H1 (cell line): ENCODE results near the gene MEIOSIN. TPM values are rescaled to one million over a fixed set of nuclear protein-coding genes. Genes with fewer than 3 reads are reported as not detected.
A peak's percentile ranks its signal among the peaks of the same experiment; 100 is the strongest.

Experiments
- CTCF ChIA-PET: fragments of 300-600 bp; sonication (Branson Sonifier 250); formaldehyde crosslinking; loops from one replicate; lab custom pipeline; 2021; ENCODE audit not compliant: partially characterized antibody; lab: Charles Lee
- POLR2A ChIA-PET: fragments of 300-600 bp; sonication (Branson Sonifier 250); formaldehyde crosslinking; loops from one replicate; lab custom pipeline; 2021; ENCODE audit warnings: inconsistent platforms; ENCODE audit not compliant: partially characterized antibody; lab: Charles Lee
- DNase-seq, 2 experiments: peaks; one replicate each; pipeline versions ENCODE4 v3.0.0 to v3.0.0-alpha.2; 2010 to 2022; ENCODE audit warnings: low spot score in 2 of 2, low read depth in 1 of 2, mixed read lengths in 1 of 2
- FAIRE-seq: peaks from 2 replicates; lab custom pipeline; 2011; peaks lifted over from hg19 to GRCh38; lab: Jason Lieb, UNC
- H2AFZ ChIP-seq: 2 replicates; pipeline ENCODE4 v1.8.1; 2012; ENCODE audit warnings: low read length, inconsistent platforms
- H2AK5ac ChIP-seq: 2 replicates; pipeline ENCODE4 v1.6.1; 2013; ENCODE audit warnings: low read depth, low read length
- H2BK120ac ChIP-seq: replicated peaks from 2 replicates; pipeline ENCODE3; 2013; ENCODE audit warnings: low read depth, low read length, inconsistent platforms
- H2BK12ac ChIP-seq: 2 replicates; pipeline ENCODE4 v1.6.1; 2013; ENCODE audit warnings: low read depth, low read length
- H2BK15ac ChIP-seq: 2 replicates; pipeline ENCODE4 v1.6.1; 2013; ENCODE audit warnings: low read length
- H2BK20ac ChIP-seq: 2 replicates; pipeline ENCODE4 v1.6.1; 2013; ENCODE audit warnings: low read length
- H2BK5ac ChIP-seq: 2 replicates; pipeline ENCODE4 v1.6.1; 2013; ENCODE audit warnings: low read depth, low read length
- H3K14ac ChIP-seq: 2 replicates; pipeline ENCODE4 v1.6.1; 2013; ENCODE audit warnings: inconsistent platforms; ENCODE audit not compliant: insufficient read length
- H3K18ac ChIP-seq: 2 replicates; pipeline ENCODE4 v1.6.1; 2013; ENCODE audit warnings: low read length; ENCODE audit errors: extremely low read depth
- H3K23ac ChIP-seq: 2 replicates; pipeline ENCODE4 v1.6.1; 2013; ENCODE audit warnings: inconsistent platforms; ENCODE audit not compliant: insufficient read length
- H3K23me2 ChIP-seq: 2 replicates; pipeline ENCODE4 v1.6.1; 2013; ENCODE audit warnings: low read depth, low read length
- H3K27ac ChIP-seq: 2 replicates; pipeline ENCODE4 v1.6.1; 2011; ENCODE audit warnings: low read depth, low read length, inconsistent platforms
- H3K27me3 ChIP-seq, 4 experiments: replicated peaks in 1 of 4; 1 replicate in 1 of 4; 2 replicates in 3 of 4; pipeline versions ENCODE4 v1.6.1 to v1.8.1; 2011 to 2013; ENCODE audit warnings: low read length in 3 of 4, mild to moderate bottlenecking in 3 of 4, inconsistent platforms in 2 of 4, mixed read lengths in 2 of 4, moderate library complexity in 1 of 4; ENCODE audit not compliant: control insufficient read depth in 3 of 4, insufficient read depth in 3 of 4; ENCODE audit errors: extremely low read depth in 1 of 4
- H3K36me3 ChIP-seq, 4 experiments: 2 replicates each; pipeline versions ENCODE4 v1.6.1 to v1.8.1; 2011 to 2013; ENCODE audit warnings: mild to moderate bottlenecking in 4 of 4, low read length in 3 of 4, moderate library complexity in 2 of 4, control low read depth in 1 of 4, inconsistent platforms in 1 of 4; ENCODE audit not compliant: insufficient read depth in 4 of 4, control insufficient read depth in 2 of 4
- H3K4ac ChIP-seq: replicated peaks from 2 replicates; pipeline ENCODE3; 2013; ENCODE audit warnings: low read length, low read depth, mixed read lengths, inconsistent platforms; ENCODE audit not compliant: insufficient read length
- H3K4me1 ChIP-seq, 4 experiments: replicated peaks in 1 of 4; 1 replicate in 1 of 4; 2 replicates in 3 of 4; pipeline versions ENCODE4 v1.6.1 to v1.8.1; 2011 to 2013; ENCODE audit warnings: low read length in 3 of 4, inconsistent platforms in 2 of 4, mixed read lengths in 1 of 4; ENCODE audit not compliant: insufficient read depth in 4 of 4, control insufficient read depth in 3 of 4
- H3K4me2 ChIP-seq, 2 experiments: 2 replicates each; pipeline versions ENCODE4 v1.6.1 to v1.8.1; 2011 to 2013; ENCODE audit warnings: low read depth in 2 of 2, low read length in 2 of 2, control low read depth in 1 of 2, inconsistent platforms in 1 of 2, mild to moderate bottlenecking in 1 of 2; ENCODE audit not compliant: insufficient read depth in 1 of 2
- H3K4me3 ChIP-seq, 4 experiments: fragments of 200-600, 300-600 bp in 1 of 4; sonication (generic), shearing (Covaris generic), sonication (Bioruptor Twin) in 1 of 4; 2 replicates each; pipeline versions ENCODE4 v1.5.1 to v1.8.1; 2011 to 2016; ENCODE audit warnings: low read length in 4 of 4, low read depth in 3 of 4, control low read depth in 2 of 4, inconsistent platforms in 2 of 4, mild to moderate bottlenecking in 2 of 4, mixed read lengths in 1 of 4, moderate library complexity in 1 of 4; ENCODE audit not compliant: insufficient read depth in 2 of 4; ENCODE audit errors: extremely low read depth in 1 of 4
- H3K56ac ChIP-seq: replicated peaks from 2 replicates; pipeline ENCODE3; 2013; ENCODE audit warnings: low read depth, mild to moderate bottlenecking, mixed read lengths, low read length, inconsistent platforms; ENCODE audit not compliant: insufficient read length
- H3K79me1 ChIP-seq: 2 replicates; pipeline ENCODE4 v1.6.1; 2013; ENCODE audit warnings: low read depth, low read length, control low read depth
- H3K79me2 ChIP-seq, 2 experiments: 2 replicates each; pipeline versions ENCODE4 v1.6.1 to v1.8.1; 2012 to 2013; ENCODE audit warnings: low read length in 2 of 2, mild to moderate bottlenecking in 2 of 2, inconsistent platforms in 1 of 2; ENCODE audit not compliant: insufficient read depth in 2 of 2, control insufficient read depth in 1 of 2
- H3K9ac ChIP-seq, 4 experiments: replicated peaks in 1 of 4; 1 replicate in 1 of 4; 2 replicates in 3 of 4; pipeline versions ENCODE4 v1.6.1 to v1.8.1; 2011 to 2013; ENCODE audit warnings: low read depth in 3 of 4, low read length in 3 of 4, control low read depth in 2 of 4, mild to moderate bottlenecking in 2 of 4, moderate library complexity in 2 of 4, inconsistent platforms in 1 of 4; ENCODE audit errors: extremely low read depth in 1 of 4
- H3K9me3 ChIP-seq, 2 experiments: 2 replicates each; pipeline versions ENCODE4 v1.6.1 to v1.8.1; 2012 to 2013; ENCODE audit warnings: mild to moderate bottlenecking in 2 of 2, moderate library complexity in 2 of 2, control low read depth in 1 of 2, inconsistent platforms in 1 of 2, low read depth in 1 of 2, low read length in 1 of 2, mixed read lengths in 1 of 2; ENCODE audit not compliant: insufficient read depth in 2 of 2
- H4K20me1 ChIP-seq, 2 experiments: replicated peaks in 1 of 2; 2 replicates each; pipeline versions ENCODE3 to v1.8.1; 2011 to 2013; ENCODE audit warnings: inconsistent platforms in 2 of 2, low read length in 2 of 2, mild to moderate bottlenecking in 1 of 2; ENCODE audit not compliant: insufficient read depth in 2 of 2, control insufficient read depth in 1 of 2
- H4K5ac ChIP-seq: 2 replicates; pipeline ENCODE4 v1.6.1; 2013; ENCODE audit warnings: low read length, low read depth, mixed read lengths, inconsistent platforms; ENCODE audit not compliant: insufficient read length
- H4K8ac ChIP-seq: 2 replicates; pipeline ENCODE4 v1.8.0; 2013; ENCODE audit warnings: mild to moderate bottlenecking, moderate library complexity, low read length, inconsistent platforms; ENCODE audit not compliant: insufficient read depth; ENCODE audit errors: extremely low read depth
- H4K91ac ChIP-seq: replicated peaks from 2 replicates; pipeline ENCODE3; 2013; ENCODE audit warnings: low read length, mixed read lengths, inconsistent platforms; ENCODE audit not compliant: insufficient read length
- ASH2L ChIP-seq: fragments of 200-600, 300-600 bp; sonication (generic); IDR thresholded peaks from one replicate; pipeline ENCODE4 v1.7.1; 2017; ENCODE audit warnings: low read length
- CBX8 ChIP-seq: fragments of 300-800, 300-1000 bp; sonication (generic); IDR thresholded peaks from 2 replicates; pipeline ENCODE4 v1.7.1; 2016; ENCODE audit warnings: low read depth, low read length, borderline replicate concordance
- CREB1 ChIP-seq: IDR thresholded peaks from 2 replicates; pipeline ENCODE4 v1.6.1; 2012; ENCODE audit warnings: inconsistent platforms
- EP300 ChIP-seq, 2 experiments: IDR thresholded peaks; 1 replicate in 1 of 2; 2 replicates in 1 of 2; pipeline ENCODE4 v1.6.1; 2011 to 2012; ENCODE audit warnings: low read depth in 2 of 2, low read length in 2 of 2, mild to moderate bottlenecking in 2 of 2, borderline replicate concordance in 1 of 2, inconsistent platforms in 1 of 2, moderate library complexity in 1 of 2
- JUN ChIP-seq: IDR thresholded peaks from 2 replicates; pipeline ENCODE4 v1.6.1; 2011; ENCODE audit warnings: low read depth, mild to moderate bottlenecking, improper control_type of control experiment, low read length
- KDM4A ChIP-seq: IDR thresholded peaks from one replicate; pipeline ENCODE4 v1.7.1; 2012; ENCODE audit warnings: low read depth, mild to moderate bottlenecking, moderate library complexity, low read length, inconsistent platforms; ENCODE audit not compliant: severe bottlenecking
- KDM5A ChIP-seq: fragments of 200-600 bp; IDR thresholded peaks from 2 replicates; pipeline ENCODE4 v1.7.1; 2012; ENCODE audit warnings: mild to moderate bottlenecking, low read length, inconsistent platforms, mixed read lengths
- MAFK ChIP-seq: IDR thresholded peaks from 2 replicates; pipeline ENCODE4 v1.6.1; 2012; ENCODE audit warnings: low read depth, mild to moderate bottlenecking, improper control_type of control experiment, low read length
- MAX ChIP-seq: IDR thresholded peaks from 2 replicates; pipeline ENCODE4 v1.6.1; 2012; ENCODE audit warnings: inconsistent platforms
- NRF1 ChIP-seq: IDR thresholded peaks from 2 replicates; pipeline ENCODE4 v1.6.1; 2011; ENCODE audit warnings: mild to moderate bottlenecking, low read depth, low read length, improper control_type of control experiment
- PHF8 ChIP-seq: fragments of 200-600 bp; sonication (generic); conservative IDR thresholded peaks from 2 replicates; pipeline ENCODE4 v1.7.1; 2012; ENCODE audit warnings: low read depth, mild to moderate bottlenecking, inconsistent platforms, low read length, moderate library complexity
- SUZ12 ChIP-seq: fragments of 200-600 bp; sonication (generic); IDR thresholded peaks from 2 replicates; pipeline ENCODE4 v1.6.1; 2012; ENCODE audit warnings: mild to moderate bottlenecking, inconsistent platforms, low read length, moderate library complexity, mixed read lengths
- TAF1 ChIP-seq: IDR thresholded peaks from 2 replicates; pipeline ENCODE4 v1.6.1; 2011; ENCODE audit warnings: mild to moderate bottlenecking, low read depth, low read length
- TBP ChIP-seq: IDR thresholded peaks from 2 replicates; pipeline ENCODE4 v1.6.1; 2011; ENCODE audit warnings: low read depth, low read length, improper control_type of control experiment
- WGBS, 2 experiments: shearing (Covaris generic) in 1 of 2; methylation state at CpG; one replicate each; pipeline versions ENCODE4 v1.1.6 to v1.1.7; 2013 to 2015; ENCODE audit warnings: low lambda C conversion rate in 2 of 2, mixed read lengths in 2 of 2, inconsistent platforms in 1 of 2, low coverage in 1 of 2, missing lambda C conversion rate in 1 of 2; ENCODE audit not compliant: insufficient replicate concordance in 2 of 2, insufficient coverage in 1 of 2, insufficient read length in 1 of 2; ENCODE audit errors: extremely low coverage in 1 of 2, missing lambda C conversion rate in 1 of 2; 5-methylcytosine and 5-hydroxymethylcytosine counted together
- polyA plus RNA-seq, 7 experiments: library from polyadenylated mRNA; depleted of rRNA in 3 of 7; stranded (reverse) in 5 of 7; unstranded in 2 of 7; fragments of >200 nt in 5 of 7; fragments of 200-250 nt in 2 of 7; gene quantifications; 1 replicate in 5 of 7; 2 replicates in 1 of 7; 4 replicates in 1 of 7; pipeline versions ENCODE4 v1.2.1 to v1.2.3, GENCODE V29; 2011 to 2013; ENCODE audit warnings: missing spikeins in 2 of 7, mixed read lengths in 2 of 7
- total RNA-seq: library from RNA; stranded (reverse); fragmentation: NEBNext Ultra II Directional; extraction: Animal tissue kit (Norgen Biotek cat#: 25700); gene quantifications from 2 replicates; pipeline ENCODE4 v1.2.1, GENCODE V29; 2021

The MEIOSIN gene
- total and polyA plus RNA-seq, 2 of the 8 experiments (the other 6 are each of a cell fraction or from before 2014, with no cell fraction given) = 0.11 TPM; not detected in 1

DNA sequence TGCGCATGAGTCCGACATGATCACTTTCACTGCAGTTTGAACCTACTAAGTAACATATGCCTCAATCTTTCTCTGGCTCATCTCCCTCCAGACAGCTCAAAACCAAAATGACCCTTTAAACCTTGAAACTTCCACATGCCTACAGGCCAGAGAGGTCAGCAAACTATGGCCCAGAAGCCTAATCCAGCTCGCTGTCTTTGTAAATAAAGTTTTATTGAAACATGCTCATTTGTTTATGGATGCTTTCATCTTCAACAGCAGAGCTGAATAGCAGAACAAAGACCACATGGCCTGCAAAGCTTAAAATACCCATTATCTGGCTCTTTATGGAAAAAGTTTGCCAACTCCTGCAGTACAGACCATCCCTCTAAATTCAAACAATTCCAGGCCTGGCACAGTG is 18.1 kb upstream of the MEIOSIN start:
- no peak for FAIRE-seq
- no peak overlapping the region for H3K27ac ChIP-seq
- H3K14ac ChIP-seq = no peak overlapping the region
- H4K8ac ChIP-seq = no peak overlapping the region
- 92% methylated on average over 3 of the region's 3 CpGs; no CpG with 5 or more reads in 1 of the 2 experiments for WGBS, 2 experiments
- no peak overlapping the region for H2BK5ac ChIP-seq
- H2AFZ ChIP-seq = no peak overlapping the region
- H3K9me3 ChIP-seq = no peaks in the 10 kb centered on the region
- peak overlapping the region in 1 of 2 experiments; percentile 100; a peak in 1 of 4 replicates for H3K4me2 ChIP-seq
- no peak overlapping the region for H2AK5ac ChIP-seq
- peaks cover 0 to 13% (median 10%) of the 10 kb centered on the region in 4 experiments; a peak in 6 of 7 replicates for H3K4me1 ChIP-seq
- H4K20me1 ChIP-seq = peaks cover 5% of the 10 kb centered on the region in 2 experiments
- peak overlapping the region in 1 of 4 experiments; percentile 59; a peak in 2 of 7 replicates for H3K9ac ChIP-seq
- H3K36me3 ChIP-seq = peaks cover 0 to 25% (median 11%) of the 10 kb centered on the region in 4 experiments; a peak in 6 of 8 replicates
- no peak overlapping the region for H3K56ac ChIP-seq
- H3K23ac ChIP-seq = no peak overlapping the region
- H3K18ac ChIP-seq = no peak overlapping the region
- H3K4ac ChIP-seq = no peak overlapping the region
- H3K79me1 ChIP-seq = peaks cover 8% of the 10 kb centered on the region
- H2BK12ac ChIP-seq = no peak overlapping the region
- H4K91ac ChIP-seq = no peak overlapping the region
- no peak overlapping the region for H4K5ac ChIP-seq
- CTCF ChIA-PET = interaction anchor here (0.6 to 4.2 kb wide), 10 partner anchors 11 to 275 kb away, joined by 3 to 14 read pairs (median 4); partner anchors contain the start of genes FBXO46, QPCTL, SIX5 and SNRPD2
- H3K79me2 ChIP-seq = peaks cover 8 to 44% of the 10 kb centered on the region in 2 experiments
- H2BK15ac ChIP-seq = no peak overlapping the region
- H2BK20ac ChIP-seq = no peak overlapping the region
- no peak for DNase-seq
- no peaks in the 10 kb centered on the region for H3K27me3 ChIP-seq
- peaks cover 13% of the 10 kb centered on the region for H3K23me2 ChIP-seq
- no peak overlapping the region for H3K4me3 ChIP-seq
- POLR2A ChIA-PET = interaction anchor here (0.6 to 20.0 kb wide), 13 partner anchors 10 to 144 kb away, joined by 3 to 284 read pairs (median 4); partner anchors contain the start of genes FBXO46, QPCTL, SIX5 and SNRPD2
- no peak overlapping the region for H2BK120ac ChIP-seq
- no peak for TF ChIP-seq MAX
- TF ChIP-seq CREB1 = no peak
- no peak for TF ChIP-seq NRF1
- TF ChIP-seq SUZ12 = no peak
- no peak for TF ChIP-seq TAF1
- no peak for TF ChIP-seq JUN
- no peak for TF ChIP-seq ASH2L
- TF ChIP-seq CBX8 = no peak
- TF ChIP-seq EP300 (IDR thresholded peaks at IDR 0.05; ENCODE audit: borderline replicate concordance in 1 of 2, low read depth in 2 of 2, low read length in 2 of 2) = no peak
- TF ChIP-seq PHF8 = no peak
- no peak for TF ChIP-seq MAFK
- no peak for TF ChIP-seq KDM5A
- TF ChIP-seq TBP = no peak
- no peak for TF ChIP-seq KDM4A
